Muscle of back (tissue), 11 donors: Measurements from ENCODE around the gene KIFAP3. TPM values are rescaled to one million over a fixed set of nuclear protein-coding genes. Genes with fewer than 3 reads are reported as not detected.

Experiments
- DNase-seq, 3 donors: peaks; one replicate each; pipeline versions ENCODE4 v3.0.0 to v3.0.0-alpha.2; 2013
- polyA plus RNA-seq, 10 donors: library from polyadenylated mRNA; unstranded; fragments of 120-200 nt; gene quantifications; one replicate each; pipeline ENCODE4 v1.2.1, GENCODE V29; 2013; ENCODE audit not compliant: insufficient read length in 10 of 10

Gene KIFAP3
- polyA plus RNA-seq, 10 donors = 28.8 to 47.1 (median 35.9) TPM

GRCh38 chr1:169999331-169999741 lies 75.2 kb downstream of the KIFAP3 start:
- DNase-seq = peak; percentile 53 to 79 (median 67)

GRCh38 chr1:169995993-169996392 lies 78.5 kb downstream of the KIFAP3 start:
- DNase-seq = no peak

GRCh38 chr1:169989246-169989645 lies 85.2 kb downstream of the KIFAP3 start:
- no peak for DNase-seq

- DNase-seq = no peak
Measured at GRCh38 chr1:169985757-169986156, 88.7 kb downstream of the KIFAP3 start.

- DNase-seq = no peak
Measured at GRCh38 chr1:169974067-169974466, 100.4 kb downstream of the KIFAP3 start.

- DNase-seq = no peak
Measured at GRCh38 chr1:169970114-169970513, 104.4 kb downstream of the KIFAP3 start.

GRCh38 chr1:169968174-169968573 lies 106.3 kb downstream of the KIFAP3 start:
- DNase-seq = no peak

GRCh38 chr1:169964206-169964605 lies 110.3 kb downstream of the KIFAP3 start:
- DNase-seq = no peak

GRCh38 chr1:169959686-169960085 lies 114.8 kb downstream of the KIFAP3 start:
- peak in 1 of 3 donors; percentile 20 for DNase-seq

GRCh38 chr1:169958987-169959386 lies 115.5 kb downstream of the KIFAP3 start:
- DNase-seq = no peak

GRCh38 chr1:169957884-169958283 lies 116.6 kb downstream of the KIFAP3 start:
- DNase-seq = no peak

GRCh38 chr1:169951108-169951507 lies 123.4 kb downstream of the KIFAP3 start:
- no peak for DNase-seq

- DNase-seq = peak in 1 of 3 donors; percentile 21
Measured at GRCh38 chr1:169949139-169949538, 125.4 kb downstream of the KIFAP3 start.

- no peak for DNase-seq
Measured at GRCh38 chr1:169946206-169946605, 128.3 kb downstream of the KIFAP3 start.

- peak in 1 of 3 donors; percentile 34 for DNase-seq
Measured at GRCh38 chr1:169945181-169945580, 129.3 kb downstream of the KIFAP3 start.

GRCh38 chr1:169944621-169945020 lies 129.9 kb downstream of the KIFAP3 start:
- DNase-seq = no peak

GRCh38 chr1:169943963-169944526 lies 130.4 kb downstream of the KIFAP3 start:
- DNase-seq = no peak

GRCh38 chr1:169941982-169942830 lies 132.3 kb downstream of the KIFAP3 start:
- peak in 2 of 3 donors; percentile 48 to 67 for DNase-seq

- DNase-seq = peak in 1 of 3 donors; percentile 32
Measured at GRCh38 chr1:169933984-169934725, 140.3 kb downstream of the KIFAP3 start.

GRCh38 chr1:169931795-169932231 lies 142.7 kb downstream of the KIFAP3 start:
- peak; percentile 70 to 88 (median 81) for DNase-seq

- no peak for DNase-seq
Measured at GRCh38 chr1:169929210-169929526, 145.3 kb downstream of the KIFAP3 start.

- peak; percentile 45 to 71 (median 52) for DNase-seq
Measured at GRCh38 chr1:169928438-169929209, 145.9 kb downstream of the KIFAP3 start.
